Cardiac fibroblast (primary cell): ENCODE measurements around the gene ADAMTS20.

Source experiments
- DNase-seq, 2 donors: peaks; one replicate each; pipeline versions ENCODE4 v3.0.0 to v3.0.0-alpha.2; 2010; ENCODE audit warnings: low read depth in 2 of 2
- H3K4me3 ChIP-seq, 2 donors: replicated peaks in 1 of 2; 1 replicate in 1 of 2; 2 replicates in 1 of 2; pipeline ENCODE4 v1.5.1; 2011; ENCODE audit warnings: low read depth in 2 of 2, low read length in 2 of 2, mild to moderate bottlenecking in 2 of 2, moderate library complexity in 1 of 2
- CTCF ChIP-seq: IDR thresholded peaks from one replicate; pipeline ENCODE4 v1.5.1; 2011; ENCODE audit warnings: low read depth, mild to moderate bottlenecking, low read length, inconsistent platforms

The ADAMTS20 gene

GRCh38 chr12:43337571-43338444, 214.2 kb downstream of the ADAMTS20 start:
- peak in 1 of 2 donors; percentile 32 for DNase-seq
- TF ChIP-seq CTCF, result no peak
- H3K4me3 ChIP-seq, result no peak overlapping the region

- peak; percentile 44 for TF ChIP-seq CTCF
- DNase-seq, result peak; percentile 58 to 79
- no peak overlapping the region for H3K4me3 ChIP-seq
These were observed 214.9 kb downstream of the ADAMTS20 start for GRCh38 chr12:43336962-43337555.

- no peak for DNase-seq
- H3K4me3 ChIP-seq, result no peak overlapping the region
- TF ChIP-seq CTCF, result no peak
These were observed 218.4 kb downstream of the ADAMTS20 start for GRCh38 chr12:43333644-43334043.

- H3K4me3 ChIP-seq, result no peak overlapping the region
- peak; percentile 50 to 73 for DNase-seq
- TF ChIP-seq CTCF, result no peak
These were observed 218.9 kb downstream of the ADAMTS20 start for GRCh38 chr12:43332977-43333640.

- DNase-seq, result no peak
- no peak overlapping the region for H3K4me3 ChIP-seq
- no peak for TF ChIP-seq CTCF
These were observed 220.1 kb downstream of the ADAMTS20 start for GRCh38 chr12:43331935-43332334.

GRCh38 chr12:43329375-43329774, 222.6 kb downstream of the ADAMTS20 start:
- no peak overlapping the region for H3K4me3 ChIP-seq
- TF ChIP-seq CTCF, result no peak
- DNase-seq, result peak in 1 of 2 donors; percentile 40
